ENCODE results near the gene EIF5AL1.
"Not testable (repeated sequence)": the region's sequence is repeated elsewhere in the genome, so short reads cannot be mapped to it uniquely, and the experiment has no call there.

EIF5AL1 gene

DNA sequence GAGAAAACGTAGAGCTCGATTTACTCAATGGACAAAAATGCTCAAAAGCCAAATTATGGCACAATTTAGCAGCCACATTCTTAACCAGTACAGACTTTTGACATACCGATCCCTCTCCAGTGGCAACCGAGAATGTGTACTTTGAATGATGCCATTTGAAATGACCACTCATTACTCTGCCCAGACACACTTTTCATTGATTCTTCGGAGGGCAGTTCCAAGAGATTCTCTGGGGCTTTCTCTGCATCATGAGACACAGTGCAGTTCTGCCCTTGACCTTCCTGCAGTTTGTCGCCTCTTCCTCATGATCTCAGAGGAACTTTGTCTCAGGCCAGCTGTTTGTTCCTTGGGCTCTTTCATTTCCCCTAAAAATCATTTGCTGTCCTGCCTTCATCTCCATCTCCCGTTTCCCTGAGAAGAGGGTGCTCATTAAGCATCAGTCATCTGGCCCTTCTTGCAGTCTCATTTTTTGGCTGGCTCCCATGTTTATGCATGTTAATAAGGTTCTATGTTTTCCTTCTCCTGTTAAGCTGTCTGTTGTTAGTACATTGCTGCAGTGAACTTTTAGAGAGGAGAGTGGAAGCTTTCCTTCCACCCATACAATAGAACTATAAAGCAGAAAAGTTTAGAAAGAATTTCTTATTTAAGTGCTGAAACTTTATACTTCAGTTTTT, 4.3 kb downstream of the EIF5AL1 start:
- H3K36me3 ChIP-seq (ENCODE audit: insufficient read depth, low read length); H3K27me3 ChIP-seq (ENCODE audit: insufficient read depth, low read length, poor library complexity, severe bottlenecking); H3K9me3 ChIP-seq (ENCODE audit: insufficient read depth, low read depth, low read length); H3K4me2 ChIP-seq (ENCODE audit: low read depth, low read length, poor library complexity, severe bottlenecking); H3K9ac ChIP-seq (ENCODE audit: low read depth, low read length, poor library complexity, severe bottlenecking); H3K9me2 ChIP-seq (replicated peaks; ENCODE audit: low read depth, low read length); H3K4me1 ChIP-seq (ENCODE audit: insufficient read depth, low read length, poor library complexity, severe bottlenecking); H3K4me3 ChIP-seq (ENCODE audit: low read length, poor library complexity, severe bottlenecking); H3F3A ChIP-seq (ENCODE audit: low read depth); H3K79me2 ChIP-seq (ENCODE audit: insufficient read depth, low read length); H2AFZ ChIP-seq (ENCODE audit: low read length); H4K20me1 ChIP-seq (ENCODE audit: insufficient read depth, low read length, poor library complexity, severe bottlenecking): not testable (repeated sequence)

DNA sequence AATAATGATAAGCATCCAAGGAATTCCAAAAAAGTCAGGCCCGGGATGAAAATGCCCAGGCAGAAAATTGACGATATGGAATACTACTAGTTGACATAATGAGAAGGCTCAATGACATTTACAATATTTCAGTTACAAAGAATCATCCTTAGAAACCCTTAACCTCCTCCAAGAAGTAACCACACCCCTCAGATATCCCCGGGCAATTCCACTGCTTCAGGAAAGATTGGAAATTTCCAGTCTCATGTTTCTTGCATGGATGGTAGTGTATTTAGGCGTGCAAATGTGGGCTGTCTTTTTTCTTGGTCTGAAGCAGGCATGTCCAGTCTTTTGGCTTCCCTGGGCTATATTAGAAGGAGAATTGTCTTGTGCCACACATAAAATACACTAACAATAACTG, 5.2 kb downstream of the EIF5AL1 start:
- H3K9me3 ChIP-seq (ENCODE audit: insufficient read depth, low read depth, low read length); H3K27me3 ChIP-seq (ENCODE audit: insufficient read depth, low read length, poor library complexity, severe bottlenecking); H3K36me3 ChIP-seq (ENCODE audit: insufficient read depth, low read length); H3K4me3 ChIP-seq (ENCODE audit: low read length, poor library complexity, severe bottlenecking); H3K9me2 ChIP-seq (replicated peaks; ENCODE audit: low read depth, low read length); H3K9ac ChIP-seq (ENCODE audit: low read depth, low read length, poor library complexity, severe bottlenecking); H2AFZ ChIP-seq (ENCODE audit: low read length); H3F3A ChIP-seq (ENCODE audit: low read depth); H4K20me1 ChIP-seq (ENCODE audit: insufficient read depth, low read length, poor library complexity, severe bottlenecking); H3K79me2 ChIP-seq (ENCODE audit: insufficient read depth, low read length); H3K4me2 ChIP-seq (ENCODE audit: low read depth, low read length, poor library complexity, severe bottlenecking); H3K4me1 ChIP-seq (ENCODE audit: insufficient read depth, low read length, poor library complexity, severe bottlenecking): not testable (repeated sequence)

DNA sequence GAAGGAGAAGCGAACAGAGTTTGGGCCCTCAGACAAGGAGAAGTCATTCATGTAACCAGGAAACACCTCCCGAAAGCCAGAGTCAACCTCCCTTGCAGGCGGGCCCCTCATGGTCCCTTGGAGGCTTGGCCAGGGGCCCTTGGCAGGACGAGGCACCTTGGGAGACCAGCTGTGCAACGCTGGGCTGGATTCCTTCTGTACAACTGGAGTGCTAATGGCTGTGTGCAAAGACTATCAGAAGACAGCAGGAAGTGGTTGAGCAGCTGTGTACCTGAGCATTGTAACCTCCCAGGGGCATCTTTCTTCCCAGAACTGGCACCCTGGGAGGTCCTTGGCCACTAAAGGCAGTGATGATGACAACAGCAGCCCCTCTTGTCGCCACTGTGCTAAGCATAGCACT, 9.4 kb downstream of the EIF5AL1 start:
- H3K79me2 ChIP-seq (ENCODE audit: insufficient read depth, low read length); H4K20me1 ChIP-seq (ENCODE audit: insufficient read depth, low read length, poor library complexity, severe bottlenecking); H3K9me3 ChIP-seq (ENCODE audit: insufficient read depth, low read depth, low read length); H2AFZ ChIP-seq (ENCODE audit: low read length); H3K4me2 ChIP-seq (ENCODE audit: low read depth, low read length, poor library complexity, severe bottlenecking); H3K9ac ChIP-seq (ENCODE audit: low read depth, low read length, poor library complexity, severe bottlenecking); H3K9me2 ChIP-seq (replicated peaks; ENCODE audit: low read depth, low read length); H3K36me3 ChIP-seq (ENCODE audit: insufficient read depth, low read length); H3K27me3 ChIP-seq (ENCODE audit: insufficient read depth, low read length, poor library complexity, severe bottlenecking); H3F3A ChIP-seq (ENCODE audit: low read depth); H3K4me1 ChIP-seq (ENCODE audit: insufficient read depth, low read length, poor library complexity, severe bottlenecking); H3K4me3 ChIP-seq (ENCODE audit: low read length, poor library complexity, severe bottlenecking): not testable (repeated sequence)

DNA sequence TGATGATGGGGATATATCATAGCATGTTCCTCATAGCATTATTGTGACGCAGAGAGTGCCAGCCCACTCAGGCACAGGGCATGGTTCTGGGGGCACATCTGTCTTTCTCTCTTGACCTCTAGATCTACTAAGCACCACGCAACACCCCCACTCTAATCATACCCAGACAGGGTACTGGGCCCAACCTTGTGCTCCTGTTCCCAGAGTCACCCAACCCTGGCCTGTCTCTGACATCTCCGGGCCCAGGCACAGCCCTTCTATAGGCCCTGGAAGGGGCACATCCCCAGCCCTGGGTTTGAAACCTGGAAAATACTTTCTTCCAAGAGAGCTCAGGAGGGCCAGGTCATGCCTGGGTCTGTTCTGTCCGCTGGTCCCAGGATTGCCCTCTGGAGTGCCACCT, 10.1 kb downstream of the EIF5AL1 start:
- H3K79me2 ChIP-seq (ENCODE audit: insufficient read depth, low read length); H3K36me3 ChIP-seq (ENCODE audit: insufficient read depth, low read length); H3K9me3 ChIP-seq (ENCODE audit: insufficient read depth, low read depth, low read length); H2AFZ ChIP-seq (ENCODE audit: low read length); H3K4me3 ChIP-seq (ENCODE audit: low read length, poor library complexity, severe bottlenecking); H3K4me1 ChIP-seq (ENCODE audit: insufficient read depth, low read length, poor library complexity, severe bottlenecking); H3K9ac ChIP-seq (ENCODE audit: low read depth, low read length, poor library complexity, severe bottlenecking); H3K4me2 ChIP-seq (ENCODE audit: low read depth, low read length, poor library complexity, severe bottlenecking); H3K27me3 ChIP-seq (ENCODE audit: insufficient read depth, low read length, poor library complexity, severe bottlenecking); H4K20me1 ChIP-seq (ENCODE audit: insufficient read depth, low read length, poor library complexity, severe bottlenecking); H3F3A ChIP-seq (ENCODE audit: low read depth); H3K9me2 ChIP-seq (replicated peaks; ENCODE audit: low read depth, low read length): not testable (repeated sequence)

DNA sequence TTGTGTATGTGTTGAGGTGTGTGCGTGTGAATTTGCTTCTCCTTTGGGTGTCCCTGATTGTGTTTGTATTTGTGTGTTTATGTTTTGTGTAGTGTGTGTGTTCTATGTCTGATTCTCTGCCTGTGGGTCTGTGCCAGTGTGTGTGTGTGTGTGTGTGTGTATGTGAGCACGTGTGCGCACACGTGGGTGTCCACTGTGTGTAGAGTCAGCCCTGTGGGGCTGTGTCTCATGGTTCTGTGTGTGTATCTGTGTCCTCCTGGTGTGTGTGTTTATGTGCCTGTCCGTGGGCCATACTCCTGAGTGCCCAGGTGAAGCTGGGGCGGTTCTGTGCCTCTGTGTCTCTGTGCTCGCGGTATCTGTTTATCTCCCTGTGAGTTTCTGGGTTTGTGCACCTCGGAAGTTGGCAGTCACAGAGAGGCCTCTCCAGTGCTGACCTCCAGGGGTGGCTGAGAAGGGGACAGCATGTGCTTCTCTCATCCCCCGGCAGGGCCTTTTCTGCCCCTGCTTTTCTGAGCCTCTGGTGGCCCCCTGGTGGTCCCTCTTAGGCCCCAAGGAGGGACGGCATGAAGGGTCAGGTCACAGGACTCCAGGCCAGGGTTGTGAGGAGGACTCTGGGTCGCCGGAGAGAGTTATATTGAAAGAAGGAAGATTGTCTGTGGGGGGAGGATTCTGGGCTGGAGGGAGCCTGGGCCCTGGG, 11.0 kb downstream of the EIF5AL1 start:
- not testable (repeated sequence) for H3K79me2 ChIP-seq (ENCODE audit: insufficient read depth, low read length)

DNA sequence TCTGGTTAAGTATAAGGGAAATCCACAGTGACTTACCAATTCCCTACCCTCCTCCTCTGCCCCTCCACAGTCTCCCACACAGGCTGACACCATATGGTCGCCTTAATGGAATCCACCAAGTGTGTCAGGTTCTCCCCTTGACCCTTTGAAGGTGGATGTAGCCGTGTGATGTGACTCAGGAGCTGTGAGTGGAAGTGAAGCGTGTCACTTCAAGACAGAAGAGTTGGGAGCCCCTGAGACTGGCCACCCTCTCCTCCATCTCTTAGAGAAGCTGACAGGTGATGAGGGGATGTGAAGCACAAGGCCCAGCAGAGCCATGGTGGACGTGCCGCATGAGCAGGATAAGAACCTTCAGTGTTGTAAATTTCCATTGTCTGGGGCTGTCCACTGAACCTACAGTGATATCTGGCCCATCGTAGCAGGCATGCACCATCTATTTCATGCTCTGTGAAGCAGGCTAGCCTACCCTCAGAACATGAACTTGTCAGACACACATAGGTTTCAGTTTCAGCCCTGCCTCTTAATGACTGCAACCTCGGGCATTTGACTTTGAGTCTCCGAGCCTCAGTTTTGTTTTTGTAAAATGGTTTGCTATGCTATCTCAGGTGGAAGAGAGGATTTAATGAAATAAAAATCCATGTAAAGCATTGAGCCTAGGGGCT, 12.8 kb downstream of the EIF5AL1 start:
- not testable (repeated sequence) for H3K4me3 ChIP-seq (ENCODE audit: low read length, poor library complexity, severe bottlenecking); H3K27me3 ChIP-seq (ENCODE audit: insufficient read depth, low read length, poor library complexity, severe bottlenecking); H3K79me2 ChIP-seq (ENCODE audit: insufficient read depth, low read length); H3K4me1 ChIP-seq (ENCODE audit: insufficient read depth, low read length, poor library complexity, severe bottlenecking); H3K9me3 ChIP-seq (ENCODE audit: insufficient read depth, low read depth, low read length); H3K9ac ChIP-seq (ENCODE audit: low read depth, low read length, poor library complexity, severe bottlenecking); H2AFZ ChIP-seq (ENCODE audit: low read length); H3K4me2 ChIP-seq (ENCODE audit: low read depth, low read length, poor library complexity, severe bottlenecking); H4K20me1 ChIP-seq (ENCODE audit: insufficient read depth, low read length, poor library complexity, severe bottlenecking); H3F3A ChIP-seq (ENCODE audit: low read depth); H3K9me2 ChIP-seq (replicated peaks; ENCODE audit: low read depth, low read length); H3K36me3 ChIP-seq (ENCODE audit: insufficient read depth, low read length)

More for the DNA sequence above, 11.0 kb downstream of the EIF5AL1 start:
- not testable (repeated sequence) for H3K9ac ChIP-seq (ENCODE audit: low read depth, low read length, poor library complexity, severe bottlenecking); H3K9me2 ChIP-seq (replicated peaks; ENCODE audit: low read depth, low read length); H3K4me2 ChIP-seq (ENCODE audit: low read depth, low read length, poor library complexity, severe bottlenecking); H3K9me3 ChIP-seq (ENCODE audit: insufficient read depth, low read depth, low read length); H3K4me3 ChIP-seq (ENCODE audit: low read length, poor library complexity, severe bottlenecking); H3F3A ChIP-seq (ENCODE audit: low read depth); H3K27me3 ChIP-seq (ENCODE audit: insufficient read depth, low read length, poor library complexity, severe bottlenecking); H2AFZ ChIP-seq (ENCODE audit: low read length); H3K4me1 ChIP-seq (ENCODE audit: insufficient read depth, low read length, poor library complexity, severe bottlenecking); H4K20me1 ChIP-seq (ENCODE audit: insufficient read depth, low read length, poor library complexity, severe bottlenecking); H3K36me3 ChIP-seq (ENCODE audit: insufficient read depth, low read length)

DNA sequence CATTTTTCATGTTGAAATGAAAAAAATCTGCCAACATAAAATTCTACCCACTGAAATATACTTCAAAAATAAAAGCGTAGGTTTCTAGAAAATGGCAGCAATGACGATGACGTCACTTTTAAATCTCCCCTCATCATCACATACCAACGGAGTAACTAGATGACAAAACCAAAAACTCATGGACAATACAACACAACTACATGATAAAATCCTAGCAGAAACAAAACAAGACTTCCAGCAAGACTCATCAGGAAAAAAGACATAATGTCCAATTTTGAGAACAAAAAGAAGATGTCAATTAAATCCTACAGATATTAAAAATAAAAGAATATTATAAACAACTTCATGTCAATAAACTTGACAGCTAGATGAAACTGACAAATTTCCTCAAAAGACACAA, 15.9 kb downstream of the EIF5AL1 start:
- not testable (repeated sequence) for H3K9ac ChIP-seq (ENCODE audit: low read depth, low read length, poor library complexity, severe bottlenecking); H3K36me3 ChIP-seq (ENCODE audit: insufficient read depth, low read length); H3K9me3 ChIP-seq (ENCODE audit: insufficient read depth, low read depth, low read length); H3F3A ChIP-seq (ENCODE audit: low read depth); H3K9me2 ChIP-seq (replicated peaks; ENCODE audit: low read depth, low read length); H2AFZ ChIP-seq (ENCODE audit: low read length); H3K27me3 ChIP-seq (ENCODE audit: insufficient read depth, low read length, poor library complexity, severe bottlenecking); H3K79me2 ChIP-seq (ENCODE audit: insufficient read depth, low read length); H3K4me3 ChIP-seq (ENCODE audit: low read length, poor library complexity, severe bottlenecking); H3K4me2 ChIP-seq (ENCODE audit: low read depth, low read length, poor library complexity, severe bottlenecking); H3K4me1 ChIP-seq (ENCODE audit: insufficient read depth, low read length, poor library complexity, severe bottlenecking); H4K20me1 ChIP-seq (ENCODE audit: insufficient read depth, low read length, poor library complexity, severe bottlenecking)
